Stomach (tissue), 9 donors: ENCODE results near the gene PSMB8. TPM values are rescaled to one million over a fixed set of nuclear protein-coding genes. Genes with fewer than 3 reads are reported as not detected.

Experiments used
- DNase-seq, 2 donors: peaks; one replicate each; pipeline versions ENCODE4 v3.0.0 to v3.0.0-alpha.2; 2013 to 2019
- H3K27ac ChIP-seq, 5 donors: fragments of 200-600 bp in 4 of 5; sonication (generic) in 4 of 5; one replicate each; pipeline ENCODE4 v1.5.1; 2013 to 2019; ENCODE audit warnings: mild to moderate bottlenecking in 1 of 5, moderate library complexity in 1 of 5
- H3K27me3 ChIP-seq, 3 donors: fragments of 200-600 bp; sonication (generic); one replicate each; pipeline ENCODE4 v1.5.1; 2017 to 2019; ENCODE audit warnings: mixed run types in 1 of 3
- H3K36me3 ChIP-seq, 4 donors: fragments of 200-600 bp; sonication (generic); 1 replicate in 3 of 4; 2 replicates in 1 of 4; pipeline ENCODE4 v1.5.1; 2016 to 2019
- H3K4me1 ChIP-seq, 4 donors: fragments of 200-600 bp; sonication (generic); one replicate each; pipeline ENCODE4 v1.5.1; 2016 to 2019
- H3K4me3 ChIP-seq, 4 donors: fragments of 200-600 bp; sonication (generic) in 3 of 4; one replicate each; pipeline ENCODE4 v1.5.1; 2016 to 2019; ENCODE audit warnings: mild to moderate bottlenecking in 1 of 4
- H3K9me3 ChIP-seq, 4 donors: fragments of 200-600 bp; sonication (generic); one replicate each; pipeline ENCODE4 v1.5.1; 2016 to 2019
- EP300 ChIP-seq: sonication (generic); formaldehyde crosslinking; IDR thresholded peaks from one replicate; pipeline ENCODE4 v1.6.1; 2017; ENCODE audit warnings: antibody characterized with exemption
- POLR2A ChIP-seq, 4 donors: fragments of 450-650 bp; IDR thresholded peaks; one replicate each; pipeline ENCODE4 v1.6.1; 2016; ENCODE audit warnings: antibody characterized with exemption in 4 of 4, control low read depth in 2 of 4, mild to moderate bottlenecking in 1 of 4, moderate library complexity in 1 of 4
- POLR2AphosphoS5 ChIP-seq, 3 donors: sonication (generic); formaldehyde crosslinking; IDR thresholded peaks; one replicate each; pipeline ENCODE4 v1.6.1; 2016; ENCODE audit warnings: antibody characterized with exemption in 3 of 3
- whole genome bisulfite sequencing, 5 donors: extraction: QIAGEN DNeasy Blood & Tissue Kit in 3 of 5; methylation state at CpG; one replicate each; pipeline versions ENCODE4 v1.1.5 to v1.1.7; 2013 to 2018; 5-methylcytosine and 5-hydroxymethylcytosine counted together
- intact Hi-C: fragments of 100-400 bp; cut with DNase I; formaldehyde crosslinking; loops from one replicate; pipeline ENCODE4 v1.15.1; 2023; ENCODE audit warnings: low total_unique reads
- polyA plus RNA-seq, 3 donors: library from polyadenylated mRNA; stranded (reverse); fragments of 200-250 nt; gene quantifications; one replicate each; pipeline ENCODE4 v1.2.3, GENCODE V29; 2013
- total RNA-seq, 5 donors: library from RNA; depleted of rRNA; stranded (reverse); fragments of >200 nt; gene quantifications; one replicate each; pipeline versions ENCODE4 v1.1.0 to v1.2.3, GENCODE V29; 2014 to 2016
- TF ChIP-seq, protein P1 (sequence below), 7 experiments: fragments of 450-650 bp in 4 of 7; fragments of 200-600 bp in 3 of 7; sonication (generic) in 3 of 7; IDR thresholded peaks; one replicate each; pipeline ENCODE4 v1.5.1; 2016 to 2019; ENCODE audit warnings: antibody characterized with exemption in 7 of 7, control low read depth in 2 of 7, mild to moderate bottlenecking in 1 of 7
- donor health status: healthy with polysubstance abuse.
- donor health status: Bipolar disorder and iron deficiency.
- donor health status: healthy.

Gene PSMB8
- total and polyA plus RNA-seq, 8 donors = 2.7 to 177 (median 25.4) TPM

DNA sequence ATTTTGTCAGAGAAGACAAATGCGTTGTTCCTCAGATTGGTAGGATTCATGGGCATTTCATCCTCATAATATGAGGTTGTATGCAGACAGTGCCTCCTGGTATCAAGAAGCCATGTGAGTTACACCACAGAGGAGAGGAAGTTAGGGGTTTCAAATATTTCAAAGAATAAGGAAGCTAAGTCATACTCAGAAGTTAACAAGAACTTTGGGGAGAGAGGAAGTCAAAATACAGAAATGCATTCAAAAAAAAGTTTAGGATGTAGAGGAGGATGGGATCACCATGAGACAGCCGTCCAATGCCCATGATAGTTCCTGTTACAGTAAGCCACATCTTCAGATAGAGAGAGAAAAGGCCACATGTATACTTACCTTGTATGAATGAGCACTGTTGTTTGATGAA, 49.3 kb downstream of the PSMB8 start:
- Histone ChIP-seq H3K27me3 (peaks cover 0 to 79% (median 0%) of the 10 kb centered on the region in 3 donors), H3K27ac (no peak overlapping the region), H3K4me1 (peaks cover 0 to 12% (median 9%) of the 10 kb centered on the region in 4 donors), H3K9me3 (peaks cover 0 to 7% (median 2%) of the 10 kb centered on the region in 4 donors), H3K36me3 (no peaks in the 10 kb centered on the region), H3K4me3 (no peak overlapping the region)
- 36 to 76% (median 69%) methylated on average over 2 of the region's 2 CpGs for WGBS, 5 donors
- intact Hi-C loops = no loop called here
- no peak for DNase-seq
- TF ChIP-seq POLR2AphosphoS5 (IDR thresholded peaks at IDR 0.05) (no peak), POLR2A (IDR thresholded peaks at IDR 0.05) (no peak)
- TF ChIP-seq, protein P1, sequence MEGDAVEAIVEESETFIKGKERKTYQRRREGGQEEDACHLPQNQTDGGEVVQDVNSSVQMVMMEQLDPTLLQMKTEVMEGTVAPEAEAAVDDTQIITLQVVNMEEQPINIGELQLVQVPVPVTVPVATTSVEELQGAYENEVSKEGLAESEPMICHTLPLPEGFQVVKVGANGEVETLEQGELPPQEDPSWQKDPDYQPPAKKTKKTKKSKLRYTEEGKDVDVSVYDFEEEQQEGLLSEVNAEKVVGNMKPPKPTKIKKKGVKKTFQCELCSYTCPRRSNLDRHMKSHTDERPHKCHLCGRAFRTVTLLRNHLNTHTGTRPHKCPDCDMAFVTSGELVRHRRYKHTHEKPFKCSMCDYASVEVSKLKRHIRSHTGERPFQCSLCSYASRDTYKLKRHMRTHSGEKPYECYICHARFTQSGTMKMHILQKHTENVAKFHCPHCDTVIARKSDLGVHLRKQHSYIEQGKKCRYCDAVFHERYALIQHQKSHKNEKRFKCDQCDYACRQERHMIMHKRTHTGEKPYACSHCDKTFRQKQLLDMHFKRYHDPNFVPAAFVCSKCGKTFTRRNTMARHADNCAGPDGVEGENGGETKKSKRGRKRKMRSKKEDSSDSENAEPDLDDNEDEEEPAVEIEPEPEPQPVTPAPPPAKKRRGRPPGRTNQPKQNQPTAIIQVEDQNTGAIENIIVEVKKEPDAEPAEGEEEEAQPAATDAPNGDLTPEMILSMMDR (IDR thresholded peaks at IDR 0.05) = no peak

DNA sequence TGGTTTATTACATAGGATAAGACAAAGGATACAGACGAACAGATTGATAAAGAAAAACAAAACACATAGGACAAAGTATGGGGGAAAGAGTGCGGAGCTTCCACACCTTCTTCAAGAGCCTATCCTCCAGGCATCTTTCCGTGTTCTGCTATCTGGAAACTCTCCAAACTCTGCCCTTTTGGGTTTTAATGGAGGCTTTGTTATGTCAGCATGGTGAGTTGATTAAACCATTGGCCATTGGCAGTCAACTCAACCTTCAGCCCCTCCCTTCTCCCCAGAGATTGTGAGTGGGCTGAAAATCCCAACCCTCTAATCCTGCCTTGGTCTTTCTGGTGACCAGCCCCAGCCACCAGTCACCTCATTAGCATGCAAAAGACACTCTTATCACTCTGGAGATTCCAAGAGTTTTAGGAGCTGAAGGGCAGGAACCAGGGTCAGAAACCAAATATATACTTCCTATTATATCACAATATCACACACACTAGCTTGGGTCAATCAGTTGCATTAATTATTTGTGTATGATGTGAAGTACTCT, 50.9 kb downstream of the PSMB8 start:
- Histone ChIP-seq H3K36me3 (no peaks in the 10 kb centered on the region), H3K9me3 (no peaks in the 10 kb centered on the region), H3K4me3 (no peak overlapping the region), H3K4me1 (peaks cover 0 to 12% (median 9%) of the 10 kb centered on the region in 4 donors), H3K27me3 (peaks cover 0 to 65% (median 0%) of the 10 kb centered on the region in 3 donors), H3K27ac (no peak overlapping the region)
- no peak for DNase-seq
- WGBS, 5 donors = 40 to 71% (median 62%) methylated on average over 3 of the region's 3 CpGs
- no peak for TF ChIP-seq EP300
- TF ChIP-seq, protein P1 (IDR thresholded peaks at IDR 0.05) = no peak
- no peak for TF ChIP-seq POLR2A (IDR thresholded peaks at IDR 0.05)
- TF ChIP-seq POLR2AphosphoS5 (IDR thresholded peaks at IDR 0.05) = no peak
- intact Hi-C loops = no loop called here

Other genes starting within 250 kb of the PSMB8 start
- 1 to 10 TPM in 2 of 5 donors, not detected in 3; 1.1 to 6.4 TPM for gene HLA-DQA1, start 206.6 kb downstream of the PSMB8 start, total RNA-seq
- 10 to 100 TPM in 2 of 3 donors, 1 to 10 TPM in 1; 5.0 to 16.2 (median 12.5) TPM for gene HLA-DQA1, start 206.6 kb downstream of the PSMB8 start, polyA plus RNA-seq
- gene HLA-DQB1, start 177.4 kb downstream of the PSMB8 start, total RNA-seq = 10 to 100 TPM in 1 of 5 donors, 1 to 10 TPM in 2, not detected in 2; 2.0 to 16.8 (median 4.5) TPM
- gene HLA-DQB1, start 177.4 kb downstream of the PSMB8 start, polyA plus RNA-seq = 10 to 100 TPM; 26.0 to 94.5 (median 31.8) TPM
- gene HLA-DQA2, start 102.7 kb downstream of the PSMB8 start, total RNA-seq = 1 to 10 TPM in 1 of 5 donors, not detected in 4; 3.3 TPM
- under 1 TPM in 1 of 3 donors, not detected in 2; 0.23 TPM for gene HLA-DQA2, start 102.7 kb downstream of the PSMB8 start, polyA plus RNA-seq
- 1 to 10 TPM in 2 of 5 donors, not detected in 3; 1.1 to 4.9 TPM for gene HLA-DQB2, start 80.5 kb downstream of the PSMB8 start, total RNA-seq
- 1 to 10 TPM in 1 of 3 donors, not detected in 2; 1.6 TPM for gene HLA-DQB2, start 80.5 kb downstream of the PSMB8 start, polyA plus RNA-seq
- gene HLA-DOB, start 27.0 kb downstream of the PSMB8 start, total RNA-seq = 10 to 100 TPM in 1 of 5 donors, 1 to 10 TPM in 2, not detected in 2; 1.3 to 62.9 (median 2.9) TPM
- 1 to 10 TPM in 2 of 3 donors, under 1 TPM in 1; 0.81 to 5.0 (median 1.2) TPM for gene HLA-DOB, start 27.0 kb downstream of the PSMB8 start, polyA plus RNA-seq
- 100 to 1,000 TPM in 1 of 5 donors, 10 to 100 TPM in 3, 1 to 10 TPM in 1; 3.8 to 449 (median 12.2) TPM for gene TAP2, start 5.3 kb downstream of the PSMB8 start, total RNA-seq
- 10 to 100 TPM in 1 of 3 donors, 1 to 10 TPM in 2; 1.2 to 24.6 (median 4.4) TPM for gene TAP2, start 5.3 kb downstream of the PSMB8 start, polyA plus RNA-seq
- gene TAP1, start 9.7 kb upstream of the PSMB8 start, total RNA-seq = 10 to 100 TPM; 16.0 to 54.7 (median 29.6) TPM
- 100 to 1,000 TPM in 1 of 3 donors, 10 to 100 TPM in 2; 10.8 to 117 (median 15.5) TPM for gene TAP1, start 9.7 kb upstream of the PSMB8 start, polyA plus RNA-seq
- 10 to 100 TPM in 1 of 5 donors, 1 to 10 TPM in 4; 5.4 to 18.7 (median 6.8) TPM for gene PSMB9, start 10.1 kb upstream of the PSMB8 start, total RNA-seq
- gene PSMB9, start 10.1 kb upstream of the PSMB8 start, polyA plus RNA-seq = 100 to 1,000 TPM in 1 of 3 donors, 10 to 100 TPM in 2; 33.2 to 107 (median 91.6) TPM
- gene HLA-DMB, start 97.0 kb upstream of the PSMB8 start, total RNA-seq = 10 to 100 TPM in 2 of 5 donors, 1 to 10 TPM in 2, not detected in 1; 7.6 to 27.1 (median 13.4) TPM
- 10 to 100 TPM in 2 of 3 donors, 1 to 10 TPM in 1; 8.1 to 25.3 (median 11.8) TPM for gene HLA-DMB, start 97.0 kb upstream of the PSMB8 start, polyA plus RNA-seq
- gene HLA-DMA, start 109.0 kb upstream of the PSMB8 start, total RNA-seq = 100 to 1,000 TPM in 1 of 5 donors, 10 to 100 TPM in 2, 1 to 10 TPM in 1, under 1 TPM in 1; 0.87 to 129 (median 34.4) TPM
- gene HLA-DMA, start 109.0 kb upstream of the PSMB8 start, polyA plus RNA-seq = 10 to 100 TPM; 15.1 to 93.2 (median 30.0) TPM
- gene BRD2, start 124.5 kb upstream of the PSMB8 start, total RNA-seq = 100 to 1,000 TPM; 111 to 538 (median 190) TPM
- gene BRD2, start 124.5 kb upstream of the PSMB8 start, polyA plus RNA-seq = 10 to 100 TPM; 70.7 to 78.7 (median 74.4) TPM
- gene HLA-DOA, start 165.5 kb upstream of the PSMB8 start, total RNA-seq = 1 to 10 TPM in 2 of 5 donors, under 1 TPM in 2, not detected in 1; 0.45 to 3.9 (median 1.9) TPM
- 1 to 10 TPM in 1 of 3 donors, under 1 TPM in 2; 0.62 to 2.1 (median 0.92) TPM for gene HLA-DOA, start 165.5 kb upstream of the PSMB8 start, polyA plus RNA-seq
- gene HLA-DPA1, start 229.6 kb upstream of the PSMB8 start, total RNA-seq = 100 to 1,000 TPM in 1 of 5 donors, 10 to 100 TPM in 3, under 1 TPM in 1; 0.29 to 171 (median 39.7) TPM
- 10 to 100 TPM; 14.3 to 34.1 (median 23.3) TPM for gene HLA-DPA1, start 229.6 kb upstream of the PSMB8 start, polyA plus RNA-seq
- 10 to 100 TPM in 4 of 5 donors, not detected in 1; 10.7 to 46.6 (median 31.9) TPM for gene HLA-DPB1, start 231.9 kb upstream of the PSMB8 start, total RNA-seq
- gene HLA-DPB1, start 231.9 kb upstream of the PSMB8 start, polyA plus RNA-seq = 10 to 100 TPM; 48.3 to 62.2 (median 51.1) TPM